Heart right ventricle (tissue), 16 donors: ENCODE results near the gene TMSB10. TPM values are rescaled to one million over a fixed set of nuclear protein-coding genes. Genes with fewer than 3 reads are reported as not detected.

ENCODE experiments used
- ATAC-seq, 8 donors: fragments of 200-7000 bp; cut with Tn5 transposase; one replicate each; pipeline ENCODE4 v1.9.1; 2020; ENCODE audit warnings: mild to moderate bottlenecking in 8 of 8, moderate library complexity in 8 of 8, moderate number of reproducible peaks in 1 of 8
- DNase-seq, 2 donors: peaks; one replicate each; pipeline ENCODE4 v3.0.0-alpha.2; 2020
- H3K27ac ChIP-seq, 10 donors: fragments of 200-600 bp; sonication (generic) in 2 of 10; one replicate each; pipeline versions ENCODE4 v1.5.0 to v1.8.0; 2020 to 2022; ENCODE audit warnings: mild to moderate bottlenecking in 3 of 10
- H3K27me3 ChIP-seq, 7 donors: fragments of 200-600 bp; one replicate each; pipeline ENCODE4 v1.8.0; 2021 to 2022; ENCODE audit warnings: mild to moderate bottlenecking in 2 of 7
- H3K36me3 ChIP-seq, 9 donors: fragments of 200-600 bp; sonication (generic) in 1 of 9; one replicate each; pipeline versions ENCODE4 v1.5.0 to v1.8.0; 2020 to 2022; ENCODE audit warnings: mild to moderate bottlenecking in 2 of 9
- H3K4me1 ChIP-seq, 9 donors: fragments of 200-600 bp; sonication (generic) in 1 of 9; one replicate each; pipeline versions ENCODE4 v1.5.0 to v1.8.0; 2020 to 2022; ENCODE audit warnings: mild to moderate bottlenecking in 4 of 9
- H3K4me3 ChIP-seq, 10 donors: fragments of 200-600 bp; sonication (generic) in 2 of 10; one replicate each; pipeline versions ENCODE4 v1.5.0 to v1.8.0; 2020 to 2022; ENCODE audit warnings: mild to moderate bottlenecking in 7 of 10, moderate library complexity in 2 of 10
- H3K9me3 ChIP-seq, 11 donors: fragments of 200-600 bp in 10 of 11; sonication (generic) in 2 of 11; one replicate each; pipeline versions ENCODE4 v1.5.0 to v1.8.0; 2013 to 2022; ENCODE audit warnings: mild to moderate bottlenecking in 2 of 11, control low read depth in 1 of 11, moderate library complexity in 1 of 11
- CTCF ChIP-seq, 9 donors: fragments of 200-600 bp; sonication (generic) in 2 of 9; IDR thresholded peaks; one replicate each; pipeline versions ENCODE4 v1.5.0 to v1.8.0; 2021 to 2022; ENCODE audit warnings: antibody characterized with exemption in 9 of 9, mild to moderate bottlenecking in 5 of 9, moderate library complexity in 1 of 9
- WGBS, 2 donors: extraction: QIAGEN DNeasy Blood & Tissue Kit; methylation state at CpG; one replicate each; pipeline ENCODE4 v1.1.7; 2013; ENCODE audit warnings: inconsistent platforms in 1 of 2; 5-methylcytosine and 5-hydroxymethylcytosine counted together
- intact Hi-C, 10 donors: fragments of 100-400 bp; cut with DNase I; formaldehyde crosslinking; loops; one replicate each; pipeline versions ENCODE4 v1.11.1 to v1.14.2; 2022
- polyA plus RNA-seq, 2 donors: library from polyadenylated mRNA; stranded (reverse); fragments of 200-250 nt; gene quantifications; one replicate each; pipeline ENCODE4 v1.2.3, GENCODE V29; 2013
- total RNA-seq, 10 donors: library from RNA; stranded (reverse); fragmentation: NEBNext Ultra II Directional in 3 of 10; extraction: Animal tissue kit (Norgen Biotek cat#: 25700) in 3 of 10; gene quantifications; one replicate each; pipeline versions ENCODE4 v1.2.1 to v1.2.4, GENCODE V29; 2021 to 2023
- donor health status: Arrhythmogenic right ventricular cardiomyopathy.
- donor health status: ischemic (EF 13 %, LVEDD 7.1; RV severe dilation, severe dysfunction).
- donor health status: healthy with polysubstance abuse.
- donor health status: DM: no; HTN: yes; CAD: no.
- donor health status: DM: no; HTN: no; CAD: no.
- donor health status: ischemic (EF 25% LVEDD 6.9; RV normal size, moderate dysfunction).
- donor health status: ischemic (EF 25% LVEDD 5.7; RV mildly dilated, moderate dysfunction).
- donor health status: healthy.
- donor health status: DM: yes; HTN: yes; CAD: no.
- donor health status: Ischemic cardiomyopathy.
- donor health status: ischemic (EF 35%, LVEDD 5.7; RV mildly dilated, moderate dysfunction).
- donor health status: nonischemic (EF 11% LVEDD 7.7; RV severe dilation, severe dysfunction).
- donor health status: DM: yes; HTN: yes; CAD: no.
- donor health status: PGD.
- donor health status: ischemic (EF 29% LVEDD 5.4; RV normal size, mild dysfunction).
- donor health status: nonischemic (EF 23%, LVEDD 6.1; RV moderate dilation, normal function).

TMSB10 gene
- total and polyA plus RNA-seq, 12 donors, result 217 to 2,308 (median 343) TPM

- DNase-seq (no peak), ATAC-seq (no peak)
- intact Hi-C loops, result loop anchor here in 1 of 10 donors (2.0 kb wide), 1 partner anchor 363 kb away; no protein-coding TSS in a partner anchor
- TF ChIP-seq CTCF (IDR thresholded peaks at IDR 0.05), result peak in 6 of 9 donors; percentile 7 to 40 (median 36)
- Histone ChIP-seq H3K9me3 (peaks cover 0 to 8% (median 0%) of the 10 kb centered on the region in 11 donors), H3K4me3 (no peak overlapping the region), H3K36me3 (no peaks in the 10 kb centered on the region), H3K27me3 (peaks cover 0 to 4% (median 0%) of the 10 kb centered on the region in 7 donors), H3K27ac (no peak overlapping the region), H3K4me1 (peaks cover 0 to 18% (median 0%) of the 10 kb centered on the region in 9 donors)
- 48 to 65% methylated on average over 3 of the region's 3 CpGs for WGBS, 2 donors
Observed at GRCh38 chr2:84858123-84858522, 47.3 kb upstream of the TMSB10 start.

GRCh38 chr2:84858937-84859336 lies 46.5 kb upstream of the TMSB10 start:
- ATAC-seq (no peak), DNase-seq (no peak)
- no peak for TF ChIP-seq CTCF (IDR thresholded peaks at IDR 0.05)
- peak overlapping the region in 1 of 10 donors; percentile 47 for H3K27ac ChIP-seq
- intact Hi-C loops, result loop anchor here in 1 of 10 donors (2.0 kb wide), 1 partner anchor 364 kb away; no protein-coding TSS in a partner anchor
- H3K27me3 ChIP-seq, result peaks cover 0 to 4% (median 0%) of the 10 kb centered on the region in 7 donors
- H3K9me3 ChIP-seq, result no peaks in the 10 kb centered on the region
- peaks cover 0 to 18% (median 0%) of the 10 kb centered on the region in 9 donors for H3K4me1 ChIP-seq
- no peak overlapping the region for H3K4me3 ChIP-seq
- 66 to 78% methylated on average over 3 of the region's 3 CpGs for WGBS, 2 donors
- no peaks in the 10 kb centered on the region for H3K36me3 ChIP-seq

GRCh38 chr2:84861539-84861938 lies 43.9 kb upstream of the TMSB10 start:
- DNase-seq, result no peak
- no peak for ATAC-seq
- intact Hi-C loops, result loop anchor here in 2 of 10 donors (5.0 kb wide), 2 partner anchors 364 to 369 kb away; no protein-coding TSS in a partner anchor
- H3K36me3 ChIP-seq, result no peaks in the 10 kb centered on the region
- H3K4me1 ChIP-seq, result peaks cover 0 to 20% (median 0%) of the 10 kb centered on the region in 9 donors
- H3K4me3 ChIP-seq, result no peak overlapping the region
- H3K9me3 ChIP-seq, result no peaks in the 10 kb centered on the region
- 44 to 55% methylated on average over 6 of the region's 6 CpGs for WGBS, 2 donors
- TF ChIP-seq CTCF (IDR thresholded peaks at IDR 0.05), result no peak
- peaks cover 0 to 3% (median 0%) of the 10 kb centered on the region in 7 donors for H3K27me3 ChIP-seq
- no peak overlapping the region for H3K27ac ChIP-seq

- ATAC-seq (peak in 1 of 8 donors; percentile 37), DNase-seq (no peak)
- Histone ChIP-seq H3K27ac (no peak overlapping the region), H3K4me3 (no peak overlapping the region), H3K27me3 (peaks cover 0 to 3% (median 0%) of the 10 kb centered on the region in 7 donors), H3K4me1 (peaks cover 0 to 16% (median 0%) of the 10 kb centered on the region in 9 donors), H3K36me3 (no peaks in the 10 kb centered on the region), H3K9me3 (no peaks in the 10 kb centered on the region)
- WGBS, 2 donors, result 76 to 80% methylated on average over 6 of the region's 6 CpGs
- TF ChIP-seq CTCF (IDR thresholded peaks at IDR 0.05), result no peak
- intact Hi-C loops, result loop anchor here in 2 of 10 donors (5.0 kb wide), 2 partner anchors 365 to 370 kb away; no protein-coding TSS in a partner anchor
Observed at GRCh38 chr2:84862006-84862405, 43.5 kb upstream of the TMSB10 start.
